Vagina (tissue), 2 donors: ENCODE results near the gene BRPF1.

Experiments used
- POLR2A ChIP-seq, 2 donors: fragments of 450-650 bp; IDR thresholded peaks; one replicate each; pipeline ENCODE4 v1.6.1; 2017; ENCODE audit warnings: antibody characterized with exemption in 2 of 2, mild to moderate bottlenecking in 2 of 2, moderate library complexity in 2 of 2
- TF ChIP-seq, protein P1 (sequence below), 3 experiments: fragments of 450-650 bp in 2 of 3; fragments of 200-600 bp in 1 of 3; sonication (generic) in 1 of 3; IDR thresholded peaks; one replicate each; pipeline ENCODE4 v1.5.1; 2017 to 2019; ENCODE audit warnings: antibody characterized with exemption in 3 of 3, mild to moderate bottlenecking in 2 of 3, moderate library complexity in 2 of 3

DNA sequence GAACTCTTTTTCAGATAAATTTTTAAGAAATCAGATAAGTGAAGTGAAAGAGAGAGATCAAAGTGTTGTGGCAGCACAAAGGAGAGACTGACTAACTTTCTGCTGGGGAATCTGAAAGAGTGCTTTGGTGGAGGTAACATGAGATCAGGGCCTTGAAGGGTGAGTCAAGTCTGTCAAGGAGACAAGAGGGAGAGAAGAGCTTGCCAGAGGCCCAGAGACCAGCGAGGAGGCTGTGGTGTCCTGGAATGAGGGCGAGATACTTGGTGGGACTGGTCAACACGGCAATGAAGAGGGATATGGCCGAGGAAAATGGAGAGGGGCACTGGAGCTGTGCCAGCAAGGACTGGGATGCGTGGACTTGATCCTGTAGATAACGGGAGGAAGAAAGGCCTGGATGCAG lies 56.2 kb downstream of the BRPF1 start:
- TF ChIP-seq, protein P1, sequence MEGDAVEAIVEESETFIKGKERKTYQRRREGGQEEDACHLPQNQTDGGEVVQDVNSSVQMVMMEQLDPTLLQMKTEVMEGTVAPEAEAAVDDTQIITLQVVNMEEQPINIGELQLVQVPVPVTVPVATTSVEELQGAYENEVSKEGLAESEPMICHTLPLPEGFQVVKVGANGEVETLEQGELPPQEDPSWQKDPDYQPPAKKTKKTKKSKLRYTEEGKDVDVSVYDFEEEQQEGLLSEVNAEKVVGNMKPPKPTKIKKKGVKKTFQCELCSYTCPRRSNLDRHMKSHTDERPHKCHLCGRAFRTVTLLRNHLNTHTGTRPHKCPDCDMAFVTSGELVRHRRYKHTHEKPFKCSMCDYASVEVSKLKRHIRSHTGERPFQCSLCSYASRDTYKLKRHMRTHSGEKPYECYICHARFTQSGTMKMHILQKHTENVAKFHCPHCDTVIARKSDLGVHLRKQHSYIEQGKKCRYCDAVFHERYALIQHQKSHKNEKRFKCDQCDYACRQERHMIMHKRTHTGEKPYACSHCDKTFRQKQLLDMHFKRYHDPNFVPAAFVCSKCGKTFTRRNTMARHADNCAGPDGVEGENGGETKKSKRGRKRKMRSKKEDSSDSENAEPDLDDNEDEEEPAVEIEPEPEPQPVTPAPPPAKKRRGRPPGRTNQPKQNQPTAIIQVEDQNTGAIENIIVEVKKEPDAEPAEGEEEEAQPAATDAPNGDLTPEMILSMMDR (IDR thresholded peaks at IDR 0.05) = no peak
- no peak for TF ChIP-seq POLR2A (IDR thresholded peaks at IDR 0.05)
